ENCODE data around the gene C1QTNF7.

Gene C1QTNF7, protein sequence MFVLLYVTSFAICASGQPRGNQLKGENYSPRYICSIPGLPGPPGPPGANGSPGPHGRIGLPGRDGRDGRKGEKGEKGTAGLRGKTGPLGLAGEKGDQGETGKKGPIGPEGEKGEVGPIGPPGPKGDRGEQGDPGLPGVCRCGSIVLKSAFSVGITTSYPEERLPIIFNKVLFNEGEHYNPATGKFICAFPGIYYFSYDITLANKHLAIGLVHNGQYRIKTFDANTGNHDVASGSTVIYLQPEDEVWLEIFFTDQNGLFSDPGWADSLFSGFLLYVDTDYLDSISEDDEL

DNA sequence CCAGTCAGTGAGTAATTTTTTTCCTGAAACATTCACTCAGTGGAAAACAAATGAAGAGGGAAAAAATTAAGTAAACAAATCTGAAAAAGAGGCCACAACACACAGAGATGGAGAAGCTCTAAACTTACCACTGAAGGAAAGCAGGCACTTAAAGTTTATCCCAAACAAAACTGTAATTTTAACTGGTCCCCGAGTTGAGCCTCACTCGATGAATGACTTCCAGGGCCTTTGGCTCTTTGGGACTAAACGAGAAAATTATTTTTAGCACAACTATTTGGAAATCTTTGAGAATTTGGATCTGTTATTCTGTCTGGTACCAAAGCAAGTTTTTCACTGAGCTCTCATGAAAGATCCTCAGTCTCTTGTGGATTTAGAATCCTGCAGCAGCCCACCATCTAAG, at the start of gene C1QTNF7:
Gene C1QTNF7, plus strand, starts transcription at position 333 of the 400 bp plus-strand sequence. CDS start 7,711 bp downstream, outside the sequence.
- DNase-seq: no peak
- TF ChIP-seq GATA1 (IDR thresholded peaks at IDR 0.05; ENCODE audit: low read depth, low read length): no peak

DNA sequence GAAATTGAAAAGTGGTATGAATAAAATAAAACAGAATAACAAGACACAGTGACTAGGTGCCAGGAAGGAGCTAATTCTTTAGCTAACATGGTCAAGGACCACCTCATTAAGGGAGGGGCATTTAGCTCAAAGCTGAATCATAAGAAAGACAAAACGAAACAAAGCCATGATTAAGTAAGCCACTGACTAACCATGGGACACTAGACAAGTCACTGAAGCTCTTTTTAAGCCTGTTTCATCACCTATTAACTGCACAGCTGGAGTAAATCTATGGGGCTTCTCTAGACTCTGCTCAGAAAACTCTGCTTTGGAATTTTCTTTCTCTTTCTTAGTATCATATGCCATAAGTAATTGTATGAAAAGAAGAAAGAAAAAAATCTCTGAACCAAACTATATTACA, 49.8 kb upstream of the C1QTNF7 start:
- DNase-seq: no peak
- TF ChIP-seq POLR2A (IDR thresholded peaks at IDR 0.05; ENCODE audit: low read length) (no peak), GATA1 (IDR thresholded peaks at IDR 0.05; ENCODE audit: low read depth, low read length) (no peak)

DNA sequence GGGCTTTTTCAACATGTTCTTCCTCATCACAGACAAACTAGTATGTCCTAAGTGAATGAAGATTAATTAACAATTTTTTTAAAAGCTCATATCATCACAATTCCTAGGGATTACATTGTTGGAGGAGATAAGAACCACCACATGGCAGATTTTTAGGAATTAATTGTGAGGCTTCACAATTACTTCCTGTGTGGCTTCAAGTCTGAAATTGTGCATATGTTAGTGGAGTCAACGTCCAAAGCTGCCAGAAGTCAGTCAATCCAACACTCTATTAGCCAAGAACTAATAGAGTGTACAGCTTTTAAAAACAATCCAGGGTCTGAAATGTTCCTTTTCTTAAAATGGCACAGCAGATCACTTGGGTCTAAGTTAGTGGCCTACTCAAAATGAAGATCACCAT, 49.3 kb upstream of the C1QTNF7 start:
- DNase-seq: no peak
- TF ChIP-seq GATA1 (IDR thresholded peaks at IDR 0.05; ENCODE audit: low read depth, low read length) (no peak), POLR2A (IDR thresholded peaks at IDR 0.05; ENCODE audit: low read length) (no peak)

DNA sequence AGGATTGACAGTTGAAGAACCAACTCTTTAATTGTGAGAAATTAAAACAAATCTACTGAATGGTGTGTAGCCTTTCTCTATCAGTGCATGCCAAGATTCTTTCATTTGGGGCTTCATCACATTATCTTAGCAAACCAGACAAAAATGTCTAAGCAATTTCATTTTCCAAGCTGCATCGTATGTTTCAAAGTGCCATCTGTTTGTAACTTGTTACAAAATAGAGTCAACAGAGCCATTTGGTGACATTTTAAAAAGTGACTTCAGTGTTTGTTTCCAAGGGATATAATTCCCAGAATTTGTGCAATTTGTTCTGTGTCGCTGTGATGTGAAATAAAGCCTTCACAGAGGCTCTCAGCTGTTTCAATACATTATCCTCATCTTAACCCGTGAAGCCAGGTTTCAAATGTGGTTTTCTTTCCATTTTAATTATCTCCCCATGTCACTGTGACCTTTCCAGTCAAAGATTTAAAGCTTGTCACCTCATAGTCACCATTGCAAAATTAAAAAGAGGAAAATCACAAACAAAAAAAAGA, 46.0 kb upstream of the C1QTNF7 start:
- TF ChIP-seq GATA1 (IDR thresholded peaks at IDR 0.05; ENCODE audit: low read depth, low read length) (no peak), POLR2A (IDR thresholded peaks at IDR 0.05; ENCODE audit: low read length) (no peak)
- DNase-seq: no peak

DNA sequence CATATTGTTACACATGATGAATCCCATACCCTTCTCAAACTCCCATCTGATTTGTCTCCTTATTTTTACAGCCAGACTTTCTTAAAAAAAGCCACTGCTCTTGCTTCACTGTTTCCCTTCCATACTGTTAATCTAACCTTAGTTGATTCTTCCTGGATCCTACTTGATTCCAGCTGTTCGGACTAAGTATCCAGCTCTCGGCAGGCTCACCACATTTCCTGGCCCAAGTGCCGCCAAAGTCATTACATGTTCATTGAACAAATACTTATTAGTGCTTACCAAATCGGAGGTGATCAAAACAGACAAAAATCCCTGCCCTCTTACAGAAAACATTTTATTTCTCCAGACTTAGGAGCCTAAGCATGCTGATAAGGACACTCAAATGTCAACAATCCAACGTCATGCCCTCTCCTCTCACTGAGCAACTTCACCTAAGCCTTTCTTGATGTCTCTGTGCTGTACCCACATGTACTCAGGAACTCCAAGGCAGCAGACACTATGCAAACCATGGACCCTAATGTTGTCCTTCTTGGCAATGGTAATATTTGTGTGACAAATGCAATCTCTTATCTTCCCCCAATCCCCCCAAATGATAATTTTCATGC, 45.1 kb upstream of the C1QTNF7 start:
- TF ChIP-seq POLR2A (IDR thresholded peaks at IDR 0.05; ENCODE audit: low read length) (no peak), GATA1 (IDR thresholded peaks at IDR 0.05; ENCODE audit: low read depth, low read length) (no peak)
- DNase-seq: no peak

DNA sequence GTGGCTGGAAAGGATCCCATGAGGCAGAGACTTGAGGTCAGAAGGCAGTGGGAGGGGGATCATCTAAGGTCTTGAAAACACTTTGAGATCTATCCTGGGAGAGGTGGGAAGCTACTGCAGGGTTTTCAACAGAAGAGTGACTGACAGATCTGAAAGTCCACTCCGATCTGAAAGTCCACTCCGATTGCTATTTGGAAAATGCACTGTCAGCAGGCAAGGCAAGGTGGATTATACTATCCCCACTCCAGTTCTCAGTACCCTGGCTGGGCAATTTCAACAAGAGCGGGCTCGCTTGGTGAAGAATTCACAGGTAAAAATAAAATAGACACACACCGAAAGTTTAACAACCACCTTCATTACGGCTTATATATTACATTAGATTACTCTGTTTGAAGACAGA, 42.3 kb upstream of the C1QTNF7 start:
- TF ChIP-seq POLR2A (IDR thresholded peaks at IDR 0.05; ENCODE audit: low read length) (no peak), GATA1 (IDR thresholded peaks at IDR 0.05; ENCODE audit: low read depth, low read length) (no peak)
- DNase-seq: no peak

DNA sequence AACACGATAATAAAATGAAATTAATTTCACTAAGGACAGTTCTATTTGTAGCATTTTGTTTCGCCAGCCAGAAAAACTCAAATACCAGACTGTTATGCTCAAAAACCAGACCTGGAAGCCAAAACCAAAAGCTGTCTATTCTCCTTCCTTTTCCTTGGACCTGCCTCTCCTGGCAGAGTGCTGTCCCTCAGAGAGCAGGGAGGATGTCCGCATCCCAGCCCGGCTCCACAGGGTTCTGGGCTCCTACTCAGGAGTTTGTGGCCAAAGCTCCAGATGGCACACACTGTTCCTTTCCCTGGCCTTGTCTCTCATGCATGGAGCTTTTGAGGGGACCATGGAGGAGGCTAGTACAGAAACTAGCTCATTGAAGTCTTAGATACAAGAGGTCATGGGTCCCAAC, 41.9 kb upstream of the C1QTNF7 start:
- no peak for TF ChIP-seq POLR2A (IDR thresholded peaks at IDR 0.05; ENCODE audit: low read length)
- TF ChIP-seq GATA1 (IDR thresholded peaks at IDR 0.05; ENCODE audit: low read depth, low read length): no peak
- DNase-seq: no peak

DNA sequence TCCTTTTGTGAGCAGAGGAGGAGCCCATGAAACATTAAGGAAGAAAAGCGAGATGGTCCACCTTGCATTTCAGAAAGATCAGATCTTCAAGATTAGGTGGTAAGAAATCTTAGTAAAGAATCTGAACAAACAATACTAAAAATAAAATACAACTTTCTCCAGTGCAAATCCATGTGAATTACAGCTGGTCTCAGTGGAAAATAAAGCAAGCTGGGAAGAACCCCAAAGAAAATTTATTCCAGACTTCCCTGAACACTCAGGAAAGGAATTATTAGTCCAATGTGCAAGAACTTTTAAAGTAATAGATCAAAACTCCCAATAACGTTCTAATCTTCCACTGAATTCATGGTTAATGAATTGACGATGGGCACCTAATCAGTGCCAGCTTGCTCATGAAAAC, 37.3 kb upstream of the C1QTNF7 start:
- TF ChIP-seq GATA1 (IDR thresholded peaks at IDR 0.05; ENCODE audit: low read depth, low read length) (no peak), POLR2A (IDR thresholded peaks at IDR 0.05; ENCODE audit: low read length) (no peak)
- DNase-seq: no peak

DNA sequence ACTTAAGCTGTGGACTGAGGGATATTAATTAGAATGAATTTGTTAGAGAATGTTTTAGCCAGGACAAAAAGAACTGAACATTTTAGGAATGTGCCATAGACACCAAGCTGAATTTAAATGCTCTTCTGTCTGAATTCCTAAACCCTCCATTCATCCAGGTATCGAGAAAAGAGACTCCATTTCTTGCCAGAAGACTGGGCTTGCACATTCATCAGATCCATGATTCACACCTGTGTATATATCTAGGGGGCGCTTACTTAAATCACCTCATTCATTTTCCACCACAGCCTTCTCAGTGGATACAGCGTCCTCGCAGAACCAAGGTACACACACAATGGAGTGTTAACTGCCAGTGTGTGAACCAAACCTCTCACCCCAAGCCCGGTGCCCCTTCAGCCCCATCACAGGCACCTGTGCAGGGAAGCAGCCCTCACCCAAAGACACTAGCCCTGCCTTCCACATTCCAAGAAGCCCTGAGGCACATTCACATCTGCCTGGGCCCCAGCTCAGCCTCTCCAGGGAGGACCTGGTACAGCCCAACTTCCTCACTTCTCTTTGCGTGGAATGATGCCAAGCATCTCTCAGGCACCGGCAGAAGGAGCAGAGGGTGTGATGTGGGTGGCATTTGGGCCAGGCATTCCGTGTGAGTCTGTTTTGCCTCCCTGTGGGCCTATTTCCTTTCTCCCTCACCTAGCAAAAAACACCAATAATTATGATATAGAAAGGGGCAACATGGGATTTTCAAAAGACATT, 35.6 kb upstream of the C1QTNF7 start:
- DNase-seq: no peak
- no peak for TF ChIP-seq POLR2A (IDR thresholded peaks at IDR 0.05; ENCODE audit: low read length)
- no peak for TF ChIP-seq GATA1 (IDR thresholded peaks at IDR 0.05; ENCODE audit: low read depth, low read length)

DNA sequence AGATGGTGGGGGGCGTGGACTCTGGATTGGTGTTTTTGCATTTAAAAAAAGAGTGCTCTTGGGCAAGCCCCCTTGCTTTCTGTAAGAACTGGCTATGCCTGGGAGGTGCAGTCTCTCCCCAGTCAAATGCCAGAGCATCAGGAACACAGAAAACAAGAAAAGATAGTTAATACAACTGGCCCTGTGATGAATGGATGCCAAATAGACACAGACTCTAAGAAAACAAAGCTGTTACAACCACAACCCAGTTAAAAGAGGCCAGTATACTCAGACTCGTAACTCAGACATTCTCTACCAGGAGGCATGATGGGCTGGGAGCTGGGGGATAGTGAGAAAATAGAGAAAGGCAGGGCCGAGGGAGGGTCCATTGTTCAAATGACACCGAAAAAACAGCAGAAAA, 32.5 kb upstream of the C1QTNF7 start:
- no peak for DNase-seq
- TF ChIP-seq GATA1 (IDR thresholded peaks at IDR 0.05; ENCODE audit: low read depth, low read length) (no peak), POLR2A (IDR thresholded peaks at IDR 0.05; ENCODE audit: low read length) (no peak)

DNA sequence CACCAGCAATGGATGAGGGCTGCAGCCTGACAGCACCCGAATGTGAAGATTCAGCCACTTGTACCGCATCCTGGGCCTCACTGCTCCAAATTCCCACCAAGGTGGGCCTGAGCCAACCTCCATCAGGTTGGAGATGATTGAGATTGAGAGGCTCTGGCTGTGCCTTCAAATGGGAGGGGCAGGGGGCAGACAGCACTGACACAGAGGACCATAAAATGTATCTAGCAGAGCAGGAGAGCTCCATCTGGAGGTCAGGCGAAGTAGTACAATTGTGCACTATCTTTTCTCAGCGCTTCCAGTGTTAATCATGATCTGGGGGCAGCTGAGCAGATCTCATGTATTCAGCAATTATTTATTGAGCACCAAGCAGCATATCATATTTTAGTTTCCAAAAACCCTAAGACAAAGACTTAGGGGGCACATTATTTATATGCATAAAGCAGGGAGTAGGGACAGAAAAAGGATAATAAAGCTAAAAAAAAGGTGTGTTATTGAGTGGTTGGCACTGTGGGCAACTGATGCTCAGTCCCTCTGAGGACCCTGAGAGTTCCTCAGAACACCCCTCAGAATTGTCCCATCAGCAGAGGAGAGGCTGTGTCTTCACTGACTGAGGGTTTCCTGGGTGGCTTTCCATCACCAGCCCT, 31.6 kb upstream of the C1QTNF7 start:
- TF ChIP-seq GATA1 (IDR thresholded peaks at IDR 0.05; ENCODE audit: low read depth, low read length) (no peak), POLR2A (IDR thresholded peaks at IDR 0.05; ENCODE audit: low read length) (no peak)
- peak; percentile 49 to 65 for DNase-seq

DNA sequence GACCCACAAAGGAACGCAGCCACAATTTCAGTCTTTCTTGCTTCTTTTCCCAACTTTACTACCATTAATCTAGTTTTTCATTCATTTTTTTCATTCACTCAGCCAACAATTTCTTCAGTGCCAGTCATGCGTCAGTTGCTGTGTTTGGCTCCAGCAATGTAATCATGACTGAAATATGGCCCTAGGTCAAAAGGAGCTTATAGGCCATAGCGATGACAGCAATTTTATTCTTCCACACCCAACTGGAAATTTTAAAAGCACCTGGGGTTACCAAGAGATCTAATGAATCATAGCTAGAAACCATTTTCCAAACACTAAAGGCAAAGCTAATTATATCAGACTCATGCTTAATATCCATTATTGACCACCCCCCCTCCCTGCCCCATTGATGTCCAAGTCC, 29.8 kb upstream of the C1QTNF7 start:
- no peak for DNase-seq
- no peak for TF ChIP-seq POLR2A (IDR thresholded peaks at IDR 0.05; ENCODE audit: low read length)
- TF ChIP-seq GATA1 (IDR thresholded peaks at IDR 0.05; ENCODE audit: low read depth, low read length): no peak

DNA sequence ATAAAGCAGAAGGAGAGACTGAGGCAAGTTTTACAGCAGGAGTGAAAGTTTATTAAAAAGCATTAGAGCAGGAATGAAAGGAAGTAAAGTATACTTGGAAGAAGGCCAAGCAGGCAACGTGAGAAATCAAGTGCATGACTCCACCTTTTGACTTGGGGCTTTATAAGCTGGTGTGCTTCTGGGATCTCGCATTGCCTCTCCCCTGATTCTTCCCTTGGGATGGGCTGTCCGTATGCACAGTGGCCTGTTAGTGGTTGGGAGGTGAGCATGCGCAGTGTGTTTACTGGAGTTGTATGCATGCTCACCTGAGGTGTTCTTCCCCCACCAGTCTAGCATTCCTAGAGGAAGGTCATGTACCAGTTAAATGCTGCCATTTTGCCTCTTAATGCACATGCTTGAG, 29.1 kb upstream of the C1QTNF7 start:
- DNase-seq: no peak
- TF ChIP-seq GATA1 (IDR thresholded peaks at IDR 0.05; ENCODE audit: low read depth, low read length): no peak
- TF ChIP-seq POLR2A (IDR thresholded peaks at IDR 0.05; ENCODE audit: low read length): no peak

DNA sequence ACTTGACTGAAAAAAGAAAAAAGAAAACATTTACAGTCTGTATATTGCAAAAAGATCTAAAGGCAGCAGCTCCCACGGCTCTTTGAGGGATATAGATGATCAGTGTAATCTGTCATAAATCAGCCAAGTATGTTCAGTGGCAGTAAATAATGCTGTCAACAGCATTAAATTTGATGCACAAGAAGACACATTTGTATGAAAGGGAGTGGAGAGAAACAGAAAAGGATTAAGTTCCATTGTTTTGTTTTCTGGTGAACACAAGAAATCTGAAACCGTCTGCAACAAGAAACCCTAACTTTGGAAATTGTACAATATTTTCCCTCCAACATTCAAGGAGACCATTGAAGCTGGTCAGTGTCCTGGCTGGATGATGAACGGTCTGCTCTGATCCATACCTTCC, 27.6 kb upstream of the C1QTNF7 start:
- DNase-seq: no peak
- TF ChIP-seq POLR2A (IDR thresholded peaks at IDR 0.05; ENCODE audit: low read length) (no peak), GATA1 (IDR thresholded peaks at IDR 0.05; ENCODE audit: low read depth, low read length) (no peak)

All from erythroblast (primary cell).